H1 (cell line): ENCODE results near the gene GPR156. TPM values are rescaled to one million over a fixed set of nuclear protein-coding genes. Genes with fewer than 3 reads are reported as not detected.

Experiments
- CTCF ChIA-PET: fragments of 300-600 bp; sonication (Branson Sonifier 250); formaldehyde crosslinking; loops from one replicate; lab custom pipeline; 2021; ENCODE audit not compliant: partially characterized antibody; lab: Charles Lee
- POLR2A ChIA-PET: fragments of 300-600 bp; sonication (Branson Sonifier 250); formaldehyde crosslinking; loops from one replicate; lab custom pipeline; 2021; ENCODE audit warnings: inconsistent platforms; ENCODE audit not compliant: partially characterized antibody; lab: Charles Lee
- DNase-seq, 2 experiments: peaks; one replicate each; pipeline versions ENCODE4 v3.0.0 to v3.0.0-alpha.2; 2010 to 2022; ENCODE audit warnings: low spot score in 2 of 2, low read depth in 1 of 2, mixed read lengths in 1 of 2
- FAIRE-seq: peaks from 2 replicates; lab custom pipeline; 2011; peaks lifted over from hg19 to GRCh38; lab: Jason Lieb, UNC
- H2AFZ ChIP-seq: 2 replicates; pipeline ENCODE4 v1.8.1; 2012; ENCODE audit warnings: low read length, inconsistent platforms
- H2AK5ac ChIP-seq: 2 replicates; pipeline ENCODE4 v1.6.1; 2013; ENCODE audit warnings: low read depth, low read length
- H2BK120ac ChIP-seq: replicated peaks from 2 replicates; pipeline ENCODE3; 2013; ENCODE audit warnings: low read depth, low read length, inconsistent platforms
- H2BK12ac ChIP-seq: 2 replicates; pipeline ENCODE4 v1.6.1; 2013; ENCODE audit warnings: low read depth, low read length
- H2BK15ac ChIP-seq: 2 replicates; pipeline ENCODE4 v1.6.1; 2013; ENCODE audit warnings: low read length
- H2BK20ac ChIP-seq: 2 replicates; pipeline ENCODE4 v1.6.1; 2013; ENCODE audit warnings: low read length
- H2BK5ac ChIP-seq: 2 replicates; pipeline ENCODE4 v1.6.1; 2013; ENCODE audit warnings: low read depth, low read length
- H3K14ac ChIP-seq: 2 replicates; pipeline ENCODE4 v1.6.1; 2013; ENCODE audit warnings: inconsistent platforms; ENCODE audit not compliant: insufficient read length
- H3K18ac ChIP-seq: 2 replicates; pipeline ENCODE4 v1.6.1; 2013; ENCODE audit warnings: low read length; ENCODE audit errors: extremely low read depth
- H3K23ac ChIP-seq: 2 replicates; pipeline ENCODE4 v1.6.1; 2013; ENCODE audit warnings: inconsistent platforms; ENCODE audit not compliant: insufficient read length
- H3K23me2 ChIP-seq: 2 replicates; pipeline ENCODE4 v1.6.1; 2013; ENCODE audit warnings: low read depth, low read length
- H3K27ac ChIP-seq: 2 replicates; pipeline ENCODE4 v1.6.1; 2011; ENCODE audit warnings: low read depth, low read length, inconsistent platforms
- H3K27me3 ChIP-seq, 4 experiments: replicated peaks in 1 of 4; 1 replicate in 1 of 4; 2 replicates in 3 of 4; pipeline versions ENCODE4 v1.6.1 to v1.8.1; 2011 to 2013; ENCODE audit warnings: low read length in 3 of 4, mild to moderate bottlenecking in 3 of 4, inconsistent platforms in 2 of 4, mixed read lengths in 2 of 4, moderate library complexity in 1 of 4; ENCODE audit not compliant: control insufficient read depth in 3 of 4, insufficient read depth in 3 of 4; ENCODE audit errors: extremely low read depth in 1 of 4
- H3K36me3 ChIP-seq, 4 experiments: 2 replicates each; pipeline versions ENCODE4 v1.6.1 to v1.8.1; 2011 to 2013; ENCODE audit warnings: mild to moderate bottlenecking in 4 of 4, low read length in 3 of 4, moderate library complexity in 2 of 4, control low read depth in 1 of 4, inconsistent platforms in 1 of 4; ENCODE audit not compliant: insufficient read depth in 4 of 4, control insufficient read depth in 2 of 4
- H3K4ac ChIP-seq: replicated peaks from 2 replicates; pipeline ENCODE3; 2013; ENCODE audit warnings: low read length, low read depth, mixed read lengths, inconsistent platforms; ENCODE audit not compliant: insufficient read length
- H3K4me1 ChIP-seq, 4 experiments: replicated peaks in 1 of 4; 1 replicate in 1 of 4; 2 replicates in 3 of 4; pipeline versions ENCODE4 v1.6.1 to v1.8.1; 2011 to 2013; ENCODE audit warnings: low read length in 3 of 4, inconsistent platforms in 2 of 4, mixed read lengths in 1 of 4; ENCODE audit not compliant: insufficient read depth in 4 of 4, control insufficient read depth in 3 of 4
- H3K4me2 ChIP-seq, 2 experiments: 2 replicates each; pipeline versions ENCODE4 v1.6.1 to v1.8.1; 2011 to 2013; ENCODE audit warnings: low read depth in 2 of 2, low read length in 2 of 2, control low read depth in 1 of 2, inconsistent platforms in 1 of 2, mild to moderate bottlenecking in 1 of 2; ENCODE audit not compliant: insufficient read depth in 1 of 2
- H3K4me3 ChIP-seq, 4 experiments: fragments of 200-600, 300-600 bp in 1 of 4; sonication (generic), shearing (Covaris generic), sonication (Bioruptor Twin) in 1 of 4; 2 replicates each; pipeline versions ENCODE4 v1.5.1 to v1.8.1; 2011 to 2016; ENCODE audit warnings: low read length in 4 of 4, low read depth in 3 of 4, control low read depth in 2 of 4, inconsistent platforms in 2 of 4, mild to moderate bottlenecking in 2 of 4, mixed read lengths in 1 of 4, moderate library complexity in 1 of 4; ENCODE audit not compliant: insufficient read depth in 2 of 4; ENCODE audit errors: extremely low read depth in 1 of 4
- H3K56ac ChIP-seq: replicated peaks from 2 replicates; pipeline ENCODE3; 2013; ENCODE audit warnings: low read depth, mild to moderate bottlenecking, mixed read lengths, low read length, inconsistent platforms; ENCODE audit not compliant: insufficient read length
- H3K79me1 ChIP-seq: 2 replicates; pipeline ENCODE4 v1.6.1; 2013; ENCODE audit warnings: low read depth, low read length, control low read depth
- H3K79me2 ChIP-seq, 2 experiments: 2 replicates each; pipeline versions ENCODE4 v1.6.1 to v1.8.1; 2012 to 2013; ENCODE audit warnings: low read length in 2 of 2, mild to moderate bottlenecking in 2 of 2, inconsistent platforms in 1 of 2; ENCODE audit not compliant: insufficient read depth in 2 of 2, control insufficient read depth in 1 of 2
- H3K9ac ChIP-seq, 4 experiments: replicated peaks in 1 of 4; 1 replicate in 1 of 4; 2 replicates in 3 of 4; pipeline versions ENCODE4 v1.6.1 to v1.8.1; 2011 to 2013; ENCODE audit warnings: low read depth in 3 of 4, low read length in 3 of 4, control low read depth in 2 of 4, mild to moderate bottlenecking in 2 of 4, moderate library complexity in 2 of 4, inconsistent platforms in 1 of 4; ENCODE audit errors: extremely low read depth in 1 of 4
- H3K9me3 ChIP-seq, 2 experiments: 2 replicates each; pipeline versions ENCODE4 v1.6.1 to v1.8.1; 2012 to 2013; ENCODE audit warnings: mild to moderate bottlenecking in 2 of 2, moderate library complexity in 2 of 2, control low read depth in 1 of 2, inconsistent platforms in 1 of 2, low read depth in 1 of 2, low read length in 1 of 2, mixed read lengths in 1 of 2; ENCODE audit not compliant: insufficient read depth in 2 of 2
- H4K20me1 ChIP-seq, 2 experiments: replicated peaks in 1 of 2; 2 replicates each; pipeline versions ENCODE3 to v1.8.1; 2011 to 2013; ENCODE audit warnings: inconsistent platforms in 2 of 2, low read length in 2 of 2, mild to moderate bottlenecking in 1 of 2; ENCODE audit not compliant: insufficient read depth in 2 of 2, control insufficient read depth in 1 of 2
- H4K5ac ChIP-seq: 2 replicates; pipeline ENCODE4 v1.6.1; 2013; ENCODE audit warnings: low read length, low read depth, mixed read lengths, inconsistent platforms; ENCODE audit not compliant: insufficient read length
- H4K8ac ChIP-seq: 2 replicates; pipeline ENCODE4 v1.8.0; 2013; ENCODE audit warnings: mild to moderate bottlenecking, moderate library complexity, low read length, inconsistent platforms; ENCODE audit not compliant: insufficient read depth; ENCODE audit errors: extremely low read depth
- H4K91ac ChIP-seq: replicated peaks from 2 replicates; pipeline ENCODE3; 2013; ENCODE audit warnings: low read length, mixed read lengths, inconsistent platforms; ENCODE audit not compliant: insufficient read length
- BRCA1 ChIP-seq: IDR thresholded peaks from 2 replicates; pipeline ENCODE4 v1.6.1; 2012; ENCODE audit warnings: low read depth, low read length, improper control_type of control experiment
- CTCF ChIP-seq, 3 experiments: IDR thresholded peaks; 1 replicate in 2 of 3; 2 replicates in 1 of 3; pipeline versions ENCODE4 v1.5.1 to v1.6.1; 2011; ENCODE audit warnings: low read length in 3 of 3, mild to moderate bottlenecking in 3 of 3, inconsistent platforms in 2 of 3, low read depth in 1 of 3, moderate library complexity in 1 of 3; ENCODE audit not compliant: insufficient read depth in 1 of 3; ENCODE audit errors: control extremely low read depth in 1 of 3
- RAD21 ChIP-seq, 2 experiments: IDR thresholded peaks in 1 of 2; conservative IDR thresholded peaks in 1 of 2; 2 replicates each; pipeline ENCODE4 v1.6.1; 2011; ENCODE audit warnings: low read depth in 2 of 2, low read length in 2 of 2, improper control_type of control experiment in 1 of 2, inconsistent platforms in 1 of 2, mild to moderate bottlenecking in 1 of 2, moderate library complexity in 1 of 2
- TAF7 ChIP-seq: optimal IDR thresholded peaks from 2 replicates; pipeline ENCODE3; 2011; ENCODE audit warnings: low read depth, mild to moderate bottlenecking, inconsistent platforms, low read length, moderate library complexity, borderline replicate concordance
- TCF12 ChIP-seq: IDR thresholded peaks from 2 replicates; pipeline ENCODE4 v1.6.1; 2011; ENCODE audit warnings: low read depth, mild to moderate bottlenecking, low read length
- WGBS, 2 experiments: shearing (Covaris generic) in 1 of 2; methylation state at CpG; one replicate each; pipeline versions ENCODE4 v1.1.6 to v1.1.7; 2013 to 2015; ENCODE audit warnings: low lambda C conversion rate in 2 of 2, mixed read lengths in 2 of 2, inconsistent platforms in 1 of 2, low coverage in 1 of 2, missing lambda C conversion rate in 1 of 2; ENCODE audit not compliant: insufficient replicate concordance in 2 of 2, insufficient coverage in 1 of 2, insufficient read length in 1 of 2; ENCODE audit errors: extremely low coverage in 1 of 2, missing lambda C conversion rate in 1 of 2; 5-methylcytosine and 5-hydroxymethylcytosine counted together
- polyA plus RNA-seq, 7 experiments: library from polyadenylated mRNA; depleted of rRNA in 3 of 7; stranded (reverse) in 5 of 7; unstranded in 2 of 7; fragments of >200 nt in 5 of 7; fragments of 200-250 nt in 2 of 7; gene quantifications; 1 replicate in 5 of 7; 2 replicates in 1 of 7; 4 replicates in 1 of 7; pipeline versions ENCODE4 v1.2.1 to v1.2.3, GENCODE V29; 2011 to 2013; ENCODE audit warnings: missing spikeins in 2 of 7, mixed read lengths in 2 of 7
- total RNA-seq: library from RNA; stranded (reverse); fragmentation: NEBNext Ultra II Directional; extraction: Animal tissue kit (Norgen Biotek cat#: 25700); gene quantifications from 2 replicates; pipeline ENCODE4 v1.2.1, GENCODE V29; 2021

The GPR156 gene
- total and polyA plus RNA-seq, 2 of the 8 experiments (the other 6 are each of a cell fraction or from before 2014, with no cell fraction given): 1.6 to 1.8 TPM

- H3K9me3 ChIP-seq: no peaks in the 10 kb centered on the region
- no peak overlapping the region for H4K91ac ChIP-seq
- no peak for FAIRE-seq
- peak in 1 of 2 experiments; percentile 32 for DNase-seq
- H4K20me1 ChIP-seq: no peaks in the 10 kb centered on the region
- ChIA-PET POLR2A (no interaction called here), CTCF (interaction anchor here (0.7 to 1.9 kb wide), 6 partner anchors 10 to 202 kb away, joined by 3 to 6 read pairs (median 3); no protein-coding TSS in a partner anchor)
- no peak overlapping the region for H3K4ac ChIP-seq
- no peak overlapping the region for H3K27ac ChIP-seq
- H3K23ac ChIP-seq: no peak overlapping the region
- 80% methylated on average over 1 of the region's 1 CpG; no CpG with 5 or more reads in 1 of the 2 experiments for WGBS, 2 experiments
- no peak overlapping the region for H2AFZ ChIP-seq
- H3K4me2 ChIP-seq: no peak overlapping the region
- H3K27me3 ChIP-seq: no peaks in the 10 kb centered on the region
- H4K5ac ChIP-seq: no peak overlapping the region
- H3K18ac ChIP-seq: no peak overlapping the region
- H2BK12ac ChIP-seq: no peak overlapping the region
- H3K9ac ChIP-seq: no peak overlapping the region
- no peak overlapping the region for H3K56ac ChIP-seq
- H4K8ac ChIP-seq: no peak overlapping the region
- H2AK5ac ChIP-seq: no peak overlapping the region
- H3K14ac ChIP-seq: no peak overlapping the region
- no peak overlapping the region for H2BK20ac ChIP-seq
- H3K4me1 ChIP-seq: no peaks in the 10 kb centered on the region; a peak in 1 of 7 replicates
- H3K79me2 ChIP-seq: no peaks in the 10 kb centered on the region
- no peaks in the 10 kb centered on the region for H3K79me1 ChIP-seq
- no peaks in the 10 kb centered on the region for H3K36me3 ChIP-seq
- no peaks in the 10 kb centered on the region for H3K23me2 ChIP-seq
- no peak overlapping the region for H2BK120ac ChIP-seq
- no peak overlapping the region for H2BK15ac ChIP-seq
- TF ChIP-seq CTCF (IDR thresholded peaks at IDR 0.05; ENCODE audit: control extremely low read depth in 1 of 3, insufficient read depth in 1 of 3, low read depth in 1 of 3, low read length in 3 of 3) (peak in 1 of 3 experiments; percentile 22; a peak in 2 of 4 replicates), TCF12 (no peak), TAF7 (no peak), RAD21 (IDR thresholded peaks at IDR 0.05 in 1 of 2, conservative IDR thresholded peaks at IDR 0.05 in 1 of 2; ENCODE audit: low read depth in 2 of 2, low read length in 2 of 2) (peak; percentile 18 to 50; a peak in 3 of 4 replicates), BRCA1 (no peak)
- H2BK5ac ChIP-seq: no peak overlapping the region
- no peak overlapping the region for H3K4me3 ChIP-seq
Measured at GRCh38 chr3:120181632-120182031, 103.4 kb downstream of the GPR156 start.
